ENCODE measurements around the gene TCHP. TPM values are rescaled to one million over a fixed set of nuclear protein-coding genes. Genes with fewer than 3 reads are reported as not detected.

The TCHP gene
- total and polyA plus RNA-seq, 2 donors (not counting 1 experiment from before 2014, with no cell fraction given), result 13.4 to 29.4 TPM

DNA sequence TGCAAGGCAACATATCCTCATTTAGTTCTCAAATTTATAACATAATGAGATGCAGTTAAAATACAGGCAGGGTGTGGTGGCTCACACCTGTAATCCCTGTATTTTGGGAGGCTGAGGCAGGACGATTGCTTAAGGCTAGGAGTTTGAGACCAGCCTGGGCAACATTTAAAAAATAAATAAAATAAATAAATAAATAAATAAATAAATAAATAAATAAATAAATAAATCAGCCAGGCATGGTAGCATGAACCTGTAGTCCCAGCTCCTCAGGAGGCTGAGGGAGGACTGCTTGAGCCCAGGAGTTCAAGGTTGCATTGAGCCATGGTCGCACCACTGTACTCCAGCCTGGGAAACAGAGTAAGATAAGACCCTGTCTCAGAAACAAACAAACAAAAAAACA, 39.4 kb downstream of the TCHP start:
- ATAC-seq (ENCODE audit: low read depth), result no peak
- Mint-ChIP-seq H3K27me3 (no peaks in the 10 kb centered on the region), H3K27ac (no peak overlapping the region), H3K9me3 (ENCODE audit: insufficient read depth) (no peaks in the 10 kb centered on the region), H3K4me3 (no peak overlapping the region), H3K4me1 (peaks cover 12% of the 10 kb centered on the region)
- no peak overlapping the region for H2AFZ ChIP-seq (ENCODE audit: insufficient read depth, low read depth, low read length, poor library complexity, severe bottlenecking)
- H4K20me1 ChIP-seq (ENCODE audit: control insufficient read depth, insufficient read depth, low read length, poor library complexity, severe bottlenecking), result no peaks in the 10 kb centered on the region
- CTCF ChIA-PET, result interaction anchor here (0.5 kb wide), 1 partner anchor 492 kb away, joined by 3 read pairs; no protein-coding TSS in a partner anchor
- WGBS (ENCODE audit: insufficient coverage), result 100% methylated on average over 1 of the region's 2 CpGs
- no peaks in the 10 kb centered on the region for H3K27me3 ChIP-seq (replicated peaks in 1 of 4; ENCODE audit: control extremely low read depth in 1 of 4, control insufficient read depth in 3 of 4, insufficient read depth in 4 of 4, low read length in 3 of 4)
- no peak for DNase-seq
- peaks cover 10 to 52% of the 10 kb centered on the region in 2 experiments for H3K36me3 ChIP-seq (replicated peaks in 1 of 2; ENCODE audit: control extremely low read depth in 1 of 2, control insufficient read depth in 1 of 2, extremely low read depth in 1 of 2, insufficient read depth in 2 of 2, low read length in 1 of 2)
- intact Hi-C loops (cut with micrococcal nuclease), result no loop called here
- no peak overlapping the region for H3K4me2 ChIP-seq (replicated peaks; ENCODE audit: low read depth, low read length, poor library complexity, severe bottlenecking)
- no peak for TF ChIP-seq EZH2 (IDR thresholded peaks at IDR 0.05; ENCODE audit: borderline replicate concordance, insufficient read depth, low read depth, low read length, poor library complexity, severe bottlenecking)
- TF ChIP-seq, protein P1, sequence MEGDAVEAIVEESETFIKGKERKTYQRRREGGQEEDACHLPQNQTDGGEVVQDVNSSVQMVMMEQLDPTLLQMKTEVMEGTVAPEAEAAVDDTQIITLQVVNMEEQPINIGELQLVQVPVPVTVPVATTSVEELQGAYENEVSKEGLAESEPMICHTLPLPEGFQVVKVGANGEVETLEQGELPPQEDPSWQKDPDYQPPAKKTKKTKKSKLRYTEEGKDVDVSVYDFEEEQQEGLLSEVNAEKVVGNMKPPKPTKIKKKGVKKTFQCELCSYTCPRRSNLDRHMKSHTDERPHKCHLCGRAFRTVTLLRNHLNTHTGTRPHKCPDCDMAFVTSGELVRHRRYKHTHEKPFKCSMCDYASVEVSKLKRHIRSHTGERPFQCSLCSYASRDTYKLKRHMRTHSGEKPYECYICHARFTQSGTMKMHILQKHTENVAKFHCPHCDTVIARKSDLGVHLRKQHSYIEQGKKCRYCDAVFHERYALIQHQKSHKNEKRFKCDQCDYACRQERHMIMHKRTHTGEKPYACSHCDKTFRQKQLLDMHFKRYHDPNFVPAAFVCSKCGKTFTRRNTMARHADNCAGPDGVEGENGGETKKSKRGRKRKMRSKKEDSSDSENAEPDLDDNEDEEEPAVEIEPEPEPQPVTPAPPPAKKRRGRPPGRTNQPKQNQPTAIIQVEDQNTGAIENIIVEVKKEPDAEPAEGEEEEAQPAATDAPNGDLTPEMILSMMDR (IDR thresholded peaks at IDR 0.05), result no peak
- no peak overlapping the region for H3K9ac ChIP-seq (ENCODE audit: low read length)
- H3K9me3 ChIP-seq (ENCODE audit: control extremely low read depth in 1 of 3, control insufficient read depth in 2 of 3, insufficient read depth in 1 of 3, low read length in 2 of 3), result no peaks in the 10 kb centered on the region
- peaks cover 4 to 5% of the 10 kb centered on the region in 2 donors for H3K4me1 ChIP-seq (ENCODE audit: control insufficient read depth in 2 of 2, insufficient read depth in 2 of 2, low read length in 2 of 2)
- H3K4me3 ChIP-seq (ENCODE audit: control extremely low read depth in 1 of 5, extremely low read depth in 1 of 5, insufficient read depth in 1 of 5, low read depth in 2 of 5, low read length in 4 of 5), result no peak overlapping the region
- POLR2A ChIA-PET, result no interaction called here
- H3K79me2 ChIP-seq (ENCODE audit: control insufficient read depth, insufficient read depth, low read length), result no peaks in the 10 kb centered on the region
- H3K27ac ChIP-seq (ENCODE audit: low read length in 2 of 2), result no peak overlapping the region

DNA sequence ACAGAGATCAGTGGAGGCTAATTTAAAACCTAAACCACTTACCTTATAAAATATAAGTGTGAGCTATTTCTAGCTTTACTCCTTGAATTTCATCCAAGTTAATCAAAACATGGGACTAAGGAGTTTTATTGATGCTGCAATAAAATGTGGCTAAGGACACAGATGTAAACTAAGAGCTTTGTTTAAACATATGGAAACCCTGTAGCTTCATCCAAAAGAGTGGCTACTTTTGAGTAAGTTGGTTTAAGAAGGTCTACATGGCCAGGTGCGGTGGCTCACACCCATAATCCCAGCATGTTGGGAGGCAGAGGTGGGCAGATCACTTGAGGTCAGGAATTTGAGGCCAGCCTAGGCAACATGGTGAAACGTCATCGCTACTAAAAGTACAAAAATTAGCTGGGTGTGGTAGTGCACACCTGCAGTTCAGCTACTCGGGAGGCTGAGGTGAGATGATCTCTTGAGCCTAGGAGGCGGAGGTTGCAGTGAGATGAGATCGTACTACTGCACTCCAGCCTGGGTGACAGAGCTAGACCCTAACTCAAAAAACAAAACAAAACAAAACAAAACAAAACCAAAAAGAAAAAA, 40.4 kb downstream of the TCHP start:
- no peak overlapping the region for H3K27ac ChIP-seq (ENCODE audit: low read length in 2 of 2)
- Mint-ChIP-seq H3K27me3 (no peaks in the 10 kb centered on the region), H3K9me3 (ENCODE audit: insufficient read depth) (no peaks in the 10 kb centered on the region), H3K27ac (no peak overlapping the region), H3K4me3 (no peak overlapping the region), H3K4me1 (peaks cover 12% of the 10 kb centered on the region)
- no peak overlapping the region for H3K4me2 ChIP-seq (replicated peaks; ENCODE audit: low read depth, low read length, poor library complexity, severe bottlenecking)
- no peak overlapping the region for H3K9ac ChIP-seq (ENCODE audit: low read length)
- ChIA-PET CTCF (interaction anchor here (0.6 to 1.4 kb wide), 5 partner anchors 51 to 1114 kb away, joined by 3 read pairs; no protein-coding TSS in a partner anchor), POLR2A (interaction anchor here (0.5 kb wide), 1 partner anchor 13 kb away, joined by 3 read pairs; no protein-coding TSS in a partner anchor)
- no peak overlapping the region for H3K4me3 ChIP-seq (ENCODE audit: control extremely low read depth in 1 of 5, extremely low read depth in 1 of 5, insufficient read depth in 1 of 5, low read depth in 2 of 5, low read length in 4 of 5)
- H3K9me3 ChIP-seq (ENCODE audit: control extremely low read depth in 1 of 3, control insufficient read depth in 2 of 3, insufficient read depth in 1 of 3, low read length in 2 of 3), result no peaks in the 10 kb centered on the region
- no peaks in the 10 kb centered on the region for H3K79me2 ChIP-seq (ENCODE audit: control insufficient read depth, insufficient read depth, low read length)
- no peak overlapping the region for H2AFZ ChIP-seq (ENCODE audit: insufficient read depth, low read depth, low read length, poor library complexity, severe bottlenecking)
- ATAC-seq (ENCODE audit: low read depth) (no peak), DNase-seq (no peak)
- intact Hi-C loops (cut with micrococcal nuclease), result no loop called here
- WGBS (ENCODE audit: insufficient coverage), result 100% methylated on average over 2 of the region's 6 CpGs
- H3K36me3 ChIP-seq (replicated peaks in 1 of 2; ENCODE audit: control extremely low read depth in 1 of 2, control insufficient read depth in 1 of 2, extremely low read depth in 1 of 2, insufficient read depth in 2 of 2, low read length in 1 of 2), result peaks cover 14 to 53% of the 10 kb centered on the region in 2 experiments
- H3K27me3 ChIP-seq (replicated peaks in 1 of 4; ENCODE audit: control extremely low read depth in 1 of 4, control insufficient read depth in 3 of 4, insufficient read depth in 4 of 4, low read length in 3 of 4), result no peaks in the 10 kb centered on the region
- H3K4me1 ChIP-seq (ENCODE audit: control insufficient read depth in 2 of 2, insufficient read depth in 2 of 2, low read length in 2 of 2), result peaks cover 4 to 5% of the 10 kb centered on the region in 2 donors
- H4K20me1 ChIP-seq (ENCODE audit: control insufficient read depth, insufficient read depth, low read length, poor library complexity, severe bottlenecking), result no peaks in the 10 kb centered on the region
- TF ChIP-seq EZH2 (IDR thresholded peaks at IDR 0.05; ENCODE audit: borderline replicate concordance, insufficient read depth, low read depth, low read length, poor library complexity, severe bottlenecking), result no peak
- TF ChIP-seq, protein P1 (IDR thresholded peaks at IDR 0.05), result no peak
